ENCODE measurements around the gene EEFSEC. TPM values are rescaled to one million over a fixed set of nuclear protein-coding genes. Genes with fewer than 3 reads are reported as not detected.

The EEFSEC gene
- total and polyA plus RNA-seq, 2 of the 4 experiments (the other 2 are of a cell fraction) = 4.5 to 9.3 TPM

GRCh38 chr3:128167973-128168674 lies 14.8 kb downstream of the EEFSEC start:
- dilution Hi-C loops (cut with HindIII; ENCODE audit: low sequenced_read_pairs, unreplicated experiment) = no loop called here
- Histone ChIP-seq H4K91ac (ENCODE audit: insufficient read depth, low read depth, low read length) (no peak overlapping the region), H3K9me3 (ENCODE audit: control insufficient read depth, insufficient read depth, low read length) (no peaks in the 10 kb centered on the region), H3K18ac (ENCODE audit: low read depth, low read length) (no peak overlapping the region), H3K9me1 (ENCODE audit: insufficient read depth, low read length) (0 out of 2 replicates have a peak, but pooled peaks cover under 1% of the 10 kb centered on the region), H3K79me1 (ENCODE audit: low read depth in 1 of 2, low read length in 2 of 2) (peaks cover 4 to 17% of the 10 kb centered on the region in 2 experiments; a peak in 3 of 4 replicates), H3K4me2 (ENCODE audit: low read depth, low read length) (no peak overlapping the region), H3K4me3 (ENCODE audit: insufficient read depth, low read depth, low read length) (no peak overlapping the region), H4K5ac (ENCODE audit: low read depth, low read length) (no peak overlapping the region), H3K56ac (ENCODE audit: extremely low read depth, insufficient read depth, low read length) (no peak overlapping the region), H3K23ac (ENCODE audit: low read depth, low read length) (no peak overlapping the region), H3K14ac (replicated peaks; ENCODE audit: low read depth, low read length) (no peak overlapping the region), H3K27me3 (ENCODE audit: control insufficient read depth, insufficient read depth, low read length) (no peaks in the 10 kb centered on the region), H3K27ac (ENCODE audit: insufficient read depth, low read length) (no peak overlapping the region), H2BK120ac (ENCODE audit: low read depth, low read length) (no peak overlapping the region), H2AK9ac (replicated peaks; ENCODE audit: low read depth, low read length, poor library complexity) (no peak overlapping the region), H2BK20ac (ENCODE audit: low read depth, low read length) (no peak overlapping the region), H3K36me3 (ENCODE audit: control insufficient read depth, insufficient read depth, low read length) (no peaks in the 10 kb centered on the region), H4K8ac (ENCODE audit: low read depth in 2 of 2, low read length in 2 of 2) (no peak overlapping the region), H2BK5ac (ENCODE audit: low read depth, low read length, poor library complexity, severe bottlenecking) (no peak overlapping the region), H4K20me1 (ENCODE audit: insufficient read depth, low read length) (no peaks in the 10 kb centered on the region; the same call in 1 of the 2 replicates), H3K4ac (ENCODE audit: low read depth, low read length) (no peak overlapping the region), H2AK5ac (ENCODE audit: low read depth, low read length) (no peak overlapping the region), H2AFZ (replicated peaks; ENCODE audit: low read length, poor library complexity) (no peak overlapping the region), H3K9ac (ENCODE audit: low read depth, low read length) (no peak overlapping the region), H2BK15ac (ENCODE audit: low read depth, low read length) (no peak overlapping the region), H3K4me1 (ENCODE audit: control insufficient read depth, insufficient read depth, low read length) (peaks cover 2% of the 10 kb centered on the region; the same call in 1 of the 2 replicates)
- POLR2A ChIA-PET (ENCODE audit: unreplicated experiment) = no interaction called here
- 60% methylated on average over 2 of the region's 5 CpGs; no CpG with 5 or more reads in 1 of the 2 experiments for WGBS, 2 experiments (ENCODE audit: extremely low coverage in 2 of 2, insufficient read length in 1 of 2)
- ATAC-seq (ENCODE audit: low read depth) (peak; percentile 54), DNase-seq (no peak)
- CTCF ChIA-PET = interaction anchor here (0.9 kb wide), 1 partner anchor 329 kb away, joined by 3 read pairs; no protein-coding TSS in a partner anchor
- intact Hi-C loops (cut with micrococcal nuclease) = no loop called here
- in situ Hi-C loops (cut with MboI; ENCODE audit: low sequenced_read_pairs) = no loop called here
- BruUV-seq (replicated peaks) = no TSS peak
- TF ChIP-seq POLR2A (IDR thresholded peaks at IDR 0.05; ENCODE audit: low read depth, low read length) = no peak
- no peak for TF ChIP-seq MXI1 (IDR thresholded peaks at IDR 0.05; ENCODE audit: borderline replicate concordance, low read depth, low read length)
- TF ChIP-seq ELK1 (IDR thresholded peaks at IDR 0.05; ENCODE audit: borderline replicate concordance, low read depth, low read length) = no peak
- no peak for TF ChIP-seq NFE2L2 (IDR thresholded peaks at IDR 0.05; ENCODE audit: low read depth, low read length)
- no peak for TF ChIP-seq RAD21 (IDR thresholded peaks at IDR 0.05; ENCODE audit: low read length)
- no peak for TF ChIP-seq BHLHE40 (IDR thresholded peaks at IDR 0.05; ENCODE audit: low read depth, low read length)
- TF ChIP-seq RFX5 (IDR thresholded peaks at IDR 0.05; ENCODE audit: low read depth, low read length) = no peak
- TF ChIP-seq MAFK (IDR thresholded peaks at IDR 0.05; ENCODE audit: low read depth, low read length) = no peak
- no peak for TF ChIP-seq RCOR1 (IDR thresholded peaks at IDR 0.05; ENCODE audit: insufficient replicate concordance, low read length)
- no peak for TF ChIP-seq FOS (IDR thresholded peaks at IDR 0.05; ENCODE audit: low read depth, low read length)
- no peak for TF ChIP-seq MAZ (IDR thresholded peaks at IDR 0.05; ENCODE audit: borderline replicate concordance, low read depth, low read length)
- TF ChIP-seq CEBPB (IDR thresholded peaks at IDR 0.05; ENCODE audit: low read depth, low read length) = no peak
- TF ChIP-seq CTCF (conservative IDR thresholded peaks at IDR 0.05; ENCODE audit: low read depth, low read length) = no peak
- no peak for TF ChIP-seq CHD1 (IDR thresholded peaks at IDR 0.05; ENCODE audit: low read depth, low read length)
- no peak for TF ChIP-seq USF2 (IDR thresholded peaks at IDR 0.05; ENCODE audit: low read depth, low read length)
